Bone marrow (tissue), 2 donors: Measurements from ENCODE around the gene TSPY9.
"Not testable (repeated sequence)": the region's sequence is repeated elsewhere in the genome, so short reads cannot be mapped to it uniquely, and the experiment has no call there.

ENCODE experiments used
- DNase-seq, 2 donors: peaks; one replicate each; lab custom pipeline; 2025; lab: John Stamatoyannopoulos, UW

TSPY9 gene, protein sequence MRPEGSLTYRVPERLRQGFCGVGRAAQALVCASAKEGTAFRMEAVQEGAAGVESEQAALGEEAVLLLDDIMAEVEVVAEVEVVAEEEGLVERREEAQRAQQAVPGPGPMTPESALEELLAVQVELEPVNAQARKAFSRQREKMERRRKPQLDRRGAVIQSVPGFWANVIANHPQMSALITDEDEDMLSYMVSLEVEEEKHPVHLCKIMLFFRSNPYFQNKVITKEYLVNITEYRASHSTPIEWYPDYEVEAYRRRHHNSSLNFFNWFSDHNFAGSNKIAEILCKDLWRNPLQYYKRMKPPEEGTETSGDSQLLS

DNA sequence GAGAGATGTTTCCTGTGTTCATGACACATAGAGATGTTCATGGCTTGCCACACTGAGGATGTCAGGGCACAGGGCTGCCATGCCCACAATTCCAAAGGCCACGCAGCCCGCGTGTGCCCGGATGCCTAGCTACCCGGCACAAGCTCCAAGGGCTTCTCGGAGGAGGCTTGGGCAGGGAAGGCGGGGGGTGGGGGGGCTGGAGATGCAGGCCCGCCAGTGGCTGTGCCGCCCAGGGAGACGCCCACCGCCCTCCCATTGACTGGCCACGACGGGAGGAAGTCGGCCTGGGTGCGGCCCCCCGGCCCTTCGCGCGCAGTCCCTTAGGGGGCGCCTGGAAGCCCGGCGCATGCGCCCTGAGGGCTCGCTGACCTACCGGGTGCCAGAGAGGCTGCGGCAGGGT lies at the start of gene TSPY9:
Gene TSPY9, plus strand, starts transcription at position 301 of the 400 bp plus-strand sequence. Its CDS starts 46 bp downstream, at position 347.
- not testable (repeated sequence) for DNase-seq

DNA sequence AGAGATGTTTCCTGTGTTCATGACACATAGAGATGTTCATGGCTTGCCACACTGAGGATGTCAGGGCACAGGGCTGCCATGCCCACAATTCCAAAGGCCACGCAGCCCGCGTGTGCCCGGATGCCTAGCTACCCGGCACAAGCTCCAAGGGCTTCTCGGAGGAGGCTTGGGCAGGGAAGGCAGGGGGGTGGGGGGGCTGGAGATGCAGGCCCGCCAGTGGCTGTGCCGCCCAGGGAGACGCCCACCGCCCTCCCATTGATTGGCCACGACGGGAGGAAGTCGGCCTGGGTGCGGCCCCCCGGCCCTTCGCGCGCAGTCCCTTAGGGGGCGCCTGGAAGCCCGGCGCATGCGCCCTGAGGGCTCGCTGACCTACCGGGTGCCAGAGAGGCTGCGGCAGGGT lies 20.4 kb upstream of the TSPY9 start, which contains the start of gene TSPY1:
Gene TSPY1, plus strand, starts transcription at position 301 of the 400 bp plus-strand sequence. Its CDS starts 46 bp downstream, at position 347.
- not testable (repeated sequence) for DNase-seq

DNA sequence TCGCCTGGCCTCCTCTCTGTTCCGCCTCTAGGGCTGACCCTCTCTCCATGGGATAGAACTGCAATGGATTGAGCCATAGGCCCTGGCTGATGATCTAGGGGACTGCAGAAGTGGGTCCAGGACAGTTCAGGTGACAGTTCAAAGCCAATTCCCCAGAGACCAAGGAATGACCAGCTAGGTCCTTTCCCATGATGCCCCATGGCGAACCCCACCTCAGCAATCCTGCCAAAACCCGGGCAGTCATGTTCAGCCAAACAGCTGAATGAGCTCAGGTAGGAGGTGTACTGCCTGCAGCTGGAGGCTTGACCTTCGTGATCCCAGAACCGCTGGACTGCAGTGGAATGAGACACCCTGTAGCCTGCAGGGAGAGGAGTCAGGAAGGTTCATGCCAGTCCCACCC lies 17.3 kb downstream of the TSPY9 start:
- DNase-seq: not testable (repeated sequence)

DNA sequence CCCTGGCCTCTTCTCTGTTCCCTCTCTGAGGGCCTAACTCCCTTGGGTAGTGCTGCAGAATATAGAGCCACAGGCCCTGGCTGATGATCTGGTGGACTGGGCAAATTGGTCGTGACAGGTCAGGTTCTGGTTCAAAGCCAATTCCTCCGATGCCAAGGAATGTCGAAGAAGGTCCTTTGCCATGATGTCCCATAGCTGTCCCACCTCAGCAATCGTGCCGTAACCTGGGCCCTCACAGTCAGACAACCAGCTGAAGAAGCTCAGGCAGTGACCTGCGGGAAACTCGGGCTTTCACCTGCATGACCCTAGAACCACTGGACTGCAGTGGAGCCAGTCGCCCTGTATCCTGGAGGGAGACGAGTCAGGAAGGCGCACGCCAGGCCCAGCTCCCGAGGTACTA lies 29.2 kb downstream of the TSPY9 start:
- not testable (repeated sequence) for DNase-seq

DNA sequence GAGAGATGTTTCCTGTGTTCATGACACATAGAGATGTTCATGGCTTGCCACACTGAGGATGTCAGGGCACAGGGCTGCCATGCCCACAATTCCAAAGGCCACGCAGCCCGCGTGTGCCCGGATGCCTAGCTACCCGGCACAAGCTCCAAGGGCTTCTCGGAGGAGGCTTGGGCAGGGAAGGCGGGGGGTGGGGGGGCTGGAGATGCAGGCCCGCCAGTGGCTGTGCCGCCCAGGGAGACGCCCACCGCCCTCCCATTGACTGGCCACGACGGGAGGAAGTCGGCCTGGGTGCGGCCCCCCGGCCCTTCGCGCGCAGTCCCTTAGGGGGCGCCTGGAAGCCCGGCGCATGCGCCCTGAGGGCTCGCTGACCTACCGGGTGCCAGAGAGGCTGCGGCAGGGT lies 40.5 kb downstream of the TSPY9 start, which contains the start of gene TSPY10:
Gene TSPY10, plus strand, starts transcription at position 301 of the 400 bp plus-strand sequence. Its CDS starts 46 bp downstream, at position 347.
- DNase-seq: not testable (repeated sequence)
